KMS-11 (cell line): ENCODE results near the gene MTG2.

ENCODE experiments used
- H2AFZ ChIP-seq: fragments of 200-600 bp; sonication (generic); 2 replicates; pipeline ENCODE4 v1.6.1; 2016; ENCODE audit warnings: antibody characterized with exemption, mixed run types, low read depth
- H3K27ac ChIP-seq: fragments of 200-600 bp; sonication (generic); 2 replicates; pipeline ENCODE4 v1.6.1; 2016; ENCODE audit warnings: mild to moderate bottlenecking, mixed run types
- H3K27me3 ChIP-seq: fragments of 200-600 bp; sonication (generic); 2 replicates; pipeline ENCODE4 v1.6.1; 2017; ENCODE audit warnings: mild to moderate bottlenecking, low read depth, mixed run types, moderate library complexity; ENCODE audit not compliant: insufficient read depth
- H3K36me3 ChIP-seq: fragments of 200-600 bp; sonication (generic); 2 replicates; pipeline ENCODE4 v1.6.1; 2017; ENCODE audit warnings: mild to moderate bottlenecking, mixed run types; ENCODE audit not compliant: insufficient read depth
- H3K4me1 ChIP-seq: fragments of 200-600 bp; sonication (generic); 2 replicates; pipeline ENCODE4 v1.6.1; 2016; ENCODE audit warnings: mild to moderate bottlenecking, low read depth, mixed run types; ENCODE audit not compliant: poor library complexity, severe bottlenecking
- H3K4me2 ChIP-seq: fragments of 200-600 bp; sonication (generic); 2 replicates; pipeline ENCODE4 v1.7.0; 2016; ENCODE audit warnings: mild to moderate bottlenecking, mixed run types
- H3K4me3 ChIP-seq: fragments of 200-600 bp; sonication (generic); IDR thresholded peaks from 2 replicates; pipeline ENCODE4 v1.6.1; 2017; ENCODE audit warnings: low read depth, low read length, mixed read lengths; ENCODE audit not compliant: insufficient read depth
- H3K79me2 ChIP-seq: fragments of 200-600 bp; sonication (generic); 2 replicates; pipeline ENCODE4 v1.6.1; 2016; ENCODE audit warnings: low read depth, mixed run types; ENCODE audit not compliant: insufficient read depth
- H3K9ac ChIP-seq: fragments of 200-600 bp; sonication (generic); 2 replicates; pipeline ENCODE4 v1.6.1; 2016; ENCODE audit warnings: mild to moderate bottlenecking, mixed run types
- H4K20me1 ChIP-seq: fragments of 200-600 bp; sonication (generic); 2 replicates; pipeline ENCODE4 v1.6.1; 2016; ENCODE audit warnings: mild to moderate bottlenecking, mixed run types; ENCODE audit not compliant: insufficient read depth
- TF ChIP-seq, protein P1 (sequence below): fragments of 200-600 bp; sonication (generic); conservative IDR thresholded peaks from 2 replicates; pipeline ENCODE4 v1.6.1; 2017; ENCODE audit warnings: low read depth, mild to moderate bottlenecking, antibody characterized with exemption, low read length, moderate library complexity, mixed read lengths

The MTG2 gene

DNA sequence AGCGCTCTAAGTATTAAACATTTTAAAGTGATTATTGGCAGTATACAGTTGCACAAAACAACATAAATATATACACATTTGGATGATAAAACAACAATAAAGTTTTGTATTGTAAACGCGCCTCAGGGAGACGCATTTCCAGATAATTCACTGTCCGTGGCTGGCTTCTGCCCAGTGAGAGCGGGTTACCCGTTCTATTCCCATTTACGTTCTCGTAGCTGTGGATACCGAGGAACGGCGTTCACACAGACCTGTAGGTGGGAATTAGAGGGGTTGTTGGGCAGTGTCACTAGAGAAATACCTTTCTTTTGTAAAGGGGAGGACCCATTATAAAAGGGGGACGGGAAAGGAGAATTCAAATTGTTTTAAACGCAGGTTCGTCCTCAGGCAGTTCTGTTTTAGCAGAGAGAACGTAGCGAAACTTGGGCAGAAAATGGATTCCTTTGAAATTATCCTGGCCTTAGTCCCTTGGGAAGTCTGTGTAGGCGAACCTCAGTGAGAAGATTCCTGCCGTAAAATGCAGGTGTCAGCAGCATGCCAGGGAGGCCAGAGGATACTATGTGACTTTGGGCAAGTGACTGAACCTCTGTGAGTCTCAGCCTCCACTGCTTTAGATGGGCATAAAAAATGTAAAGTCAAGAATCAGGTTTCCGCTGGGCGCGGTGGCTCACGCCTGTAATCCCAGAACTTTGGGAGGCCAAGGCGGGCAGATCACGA lies 756 bp downstream of the MTG2 start:
- Histone ChIP-seq H3K4me2 (peak overlapping the region; percentile 52), H3K27me3 (no peaks in the 10 kb centered on the region), H3K79me2 (peaks cover 44% of the 10 kb centered on the region), H2AFZ (peak overlapping the region; percentile 80), H3K36me3 (no peaks in the 10 kb centered on the region), H3K9ac (peak overlapping the region; percentile 80), H3K4me3 (peak overlapping the region; percentile 28), H3K27ac (peak overlapping the region; percentile 72), H3K4me1 (peaks cover 19% of the 10 kb centered on the region), H4K20me1 (no peaks in the 10 kb centered on the region; the same call in 1 of the 2 replicates)
- TF ChIP-seq, protein P1, sequence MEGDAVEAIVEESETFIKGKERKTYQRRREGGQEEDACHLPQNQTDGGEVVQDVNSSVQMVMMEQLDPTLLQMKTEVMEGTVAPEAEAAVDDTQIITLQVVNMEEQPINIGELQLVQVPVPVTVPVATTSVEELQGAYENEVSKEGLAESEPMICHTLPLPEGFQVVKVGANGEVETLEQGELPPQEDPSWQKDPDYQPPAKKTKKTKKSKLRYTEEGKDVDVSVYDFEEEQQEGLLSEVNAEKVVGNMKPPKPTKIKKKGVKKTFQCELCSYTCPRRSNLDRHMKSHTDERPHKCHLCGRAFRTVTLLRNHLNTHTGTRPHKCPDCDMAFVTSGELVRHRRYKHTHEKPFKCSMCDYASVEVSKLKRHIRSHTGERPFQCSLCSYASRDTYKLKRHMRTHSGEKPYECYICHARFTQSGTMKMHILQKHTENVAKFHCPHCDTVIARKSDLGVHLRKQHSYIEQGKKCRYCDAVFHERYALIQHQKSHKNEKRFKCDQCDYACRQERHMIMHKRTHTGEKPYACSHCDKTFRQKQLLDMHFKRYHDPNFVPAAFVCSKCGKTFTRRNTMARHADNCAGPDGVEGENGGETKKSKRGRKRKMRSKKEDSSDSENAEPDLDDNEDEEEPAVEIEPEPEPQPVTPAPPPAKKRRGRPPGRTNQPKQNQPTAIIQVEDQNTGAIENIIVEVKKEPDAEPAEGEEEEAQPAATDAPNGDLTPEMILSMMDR = no peak

DNA sequence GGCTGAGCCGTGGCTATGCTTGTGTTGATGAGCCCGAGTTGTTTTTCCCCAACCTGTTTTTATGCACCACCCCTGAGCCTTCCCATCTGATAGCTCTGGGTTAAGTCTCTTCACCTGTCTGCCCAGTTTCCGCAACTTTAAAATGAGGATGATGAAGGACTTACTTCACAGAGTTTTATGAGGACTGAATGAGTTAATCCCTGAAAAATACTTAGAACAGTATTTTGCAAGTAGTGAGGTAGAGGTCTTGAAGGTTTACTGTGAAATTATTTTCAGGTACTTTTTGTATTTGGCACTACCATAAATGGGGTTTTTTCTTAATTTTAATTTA lies 3.2 kb downstream of the MTG2 start:
- TF ChIP-seq, protein P1 = no peak
- Histone ChIP-seq H3K4me1 (peaks cover 19% of the 10 kb centered on the region), H3K4me2 (no peak overlapping the region), H3K4me3 (no peak overlapping the region), H3K9ac (no peak overlapping the region), H2AFZ (no peak overlapping the region), H3K79me2 (peaks cover 44% of the 10 kb centered on the region), H4K20me1 (no peaks in the 10 kb centered on the region), H3K27ac (no peak overlapping the region), H3K27me3 (no peaks in the 10 kb centered on the region), H3K36me3 (no peaks in the 10 kb centered on the region; the same call in 1 of the 2 replicates)

DNA sequence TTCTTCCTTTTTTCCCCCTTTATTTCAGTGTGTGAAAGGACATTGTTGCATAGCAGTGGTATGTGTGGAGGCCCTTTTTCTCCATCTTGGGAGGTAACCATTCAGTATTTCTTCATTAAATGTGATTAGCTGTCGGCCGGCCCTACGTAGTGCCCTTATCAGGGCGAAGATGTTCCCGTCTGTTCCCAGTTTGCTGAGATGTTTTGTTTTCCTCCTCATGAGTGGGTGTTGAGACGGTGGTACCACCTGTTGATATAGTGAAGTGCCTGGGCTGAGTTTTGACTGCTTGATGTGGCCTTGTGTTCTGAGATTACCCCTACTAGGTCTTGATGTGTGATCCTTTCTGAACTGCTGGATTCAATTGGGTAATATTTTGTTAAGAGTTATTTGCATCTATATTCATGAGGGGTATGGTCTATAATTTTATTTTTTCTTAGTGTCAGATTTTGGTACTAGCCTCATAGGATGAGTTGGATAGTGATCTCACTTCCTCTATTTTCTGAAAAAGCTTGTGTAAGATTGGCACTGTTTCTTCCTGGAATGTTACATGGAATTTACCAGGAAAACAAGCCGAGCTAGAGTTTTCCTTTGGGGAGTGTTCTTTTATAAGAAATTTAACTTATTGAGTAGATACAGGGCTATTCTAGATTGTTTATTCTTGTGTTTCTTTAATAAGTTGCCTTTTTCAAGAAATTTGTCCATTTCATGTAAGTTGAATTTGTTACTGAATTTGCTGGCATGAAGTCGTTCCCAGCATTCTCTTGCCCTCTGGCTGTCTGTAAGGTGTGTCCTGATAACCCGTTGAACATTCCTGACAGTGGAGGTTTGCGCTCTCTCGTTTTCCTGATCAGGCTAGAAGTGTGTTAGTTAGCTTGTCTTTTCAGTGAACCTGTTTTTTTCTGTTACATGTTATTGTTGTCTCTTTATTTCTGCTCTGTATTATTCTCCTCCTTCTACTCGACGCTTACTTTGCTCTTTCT lies 4.3 kb downstream of the MTG2 start:
- no peak overlapping the region for H3K4me3 ChIP-seq
- peaks cover 44% of the 10 kb centered on the region for H3K79me2 ChIP-seq
- H3K9ac ChIP-seq = no peak overlapping the region
- H3K4me1 ChIP-seq = peaks cover 11% of the 10 kb centered on the region
- H2AFZ ChIP-seq = no peak overlapping the region
- no peaks in the 10 kb centered on the region for H4K20me1 ChIP-seq
- TF ChIP-seq, protein P1 = no peak
- H3K27ac ChIP-seq = no peak overlapping the region
- no peaks in the 10 kb centered on the region for H3K27me3 ChIP-seq
- no peak overlapping the region for H3K4me2 ChIP-seq
- H3K36me3 ChIP-seq = no peaks in the 10 kb centered on the region; the same call in 1 of the 2 replicates

DNA sequence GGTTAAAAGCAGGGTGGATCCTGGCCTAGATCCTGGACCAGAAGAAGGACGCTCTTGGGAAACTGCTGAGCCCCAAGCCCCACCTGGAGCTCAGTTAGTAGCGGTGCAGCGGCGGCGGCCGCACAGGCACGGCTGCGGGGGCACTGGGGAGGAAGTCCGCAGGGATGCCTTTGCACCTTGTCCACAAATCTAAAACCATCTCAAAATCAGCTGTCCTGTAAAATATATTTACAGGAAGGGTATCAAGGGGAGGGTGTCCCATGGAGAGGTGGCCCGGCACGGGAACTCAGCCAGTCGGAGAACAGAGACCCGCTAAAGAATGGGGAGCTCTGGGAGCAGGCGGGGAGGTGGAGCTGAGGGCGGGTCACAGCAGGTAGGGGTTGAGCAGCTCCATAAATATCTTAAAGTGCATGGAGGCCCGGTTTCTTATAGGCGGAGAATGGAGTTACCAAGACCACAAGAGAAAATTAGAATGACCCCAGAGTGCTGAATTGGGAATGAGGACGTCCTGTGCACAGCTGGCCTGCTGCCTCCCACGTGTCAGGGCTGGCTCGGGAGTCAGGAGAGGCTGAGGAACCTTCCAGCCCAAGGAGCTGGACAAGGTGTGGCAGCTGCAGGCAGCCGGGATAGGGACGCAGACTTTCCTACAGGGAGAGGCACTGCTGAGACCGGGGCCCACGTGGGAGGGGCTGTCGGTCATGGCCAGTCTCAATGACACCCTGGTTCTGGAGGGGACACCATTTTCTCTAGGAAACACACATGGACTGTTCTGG lies 8.0 kb downstream of the MTG2 start:
- H3K27me3 ChIP-seq = no peaks in the 10 kb centered on the region
- H3K9ac ChIP-seq = no peak overlapping the region
- no peak overlapping the region for H2AFZ ChIP-seq
- no peak overlapping the region for H3K4me3 ChIP-seq
- H3K27ac ChIP-seq = no peak overlapping the region
- H4K20me1 ChIP-seq = no peaks in the 10 kb centered on the region
- TF ChIP-seq, protein P1 = no peak
- H3K79me2 ChIP-seq = peaks cover 24% of the 10 kb centered on the region; the same call in 1 of the 2 replicates
- no peaks in the 10 kb centered on the region; the same call in 1 of the 2 replicates for H3K36me3 ChIP-seq
- no peaks in the 10 kb centered on the region for H3K4me1 ChIP-seq
- no peak overlapping the region for H3K4me2 ChIP-seq
